HG02884 (cell line): Measurements from ENCODE around the gene FBXL17.
"Not testable (repeated sequence)": the region's sequence is repeated elsewhere in the genome, so short reads cannot be mapped to it uniquely, and the experiment has no call there.

ENCODE experiments used
- ATAC-seq: cut with Tn5 transposase; IDR thresholded peaks from one replicate; pipeline ENCODE4 v1.9.1; 2021; ENCODE audit warnings: mild to moderate bottlenecking, moderate library complexity; ENCODE audit not compliant: unreplicated experiment

FBXL17 gene

GRCh38 chr5:108381954-108382783 lies at the start of gene FBXL17:
TSS of gene FBXL17 (minus strand) at chr5:108382098.
- peak; percentile 64 for ATAC-seq

DNA sequence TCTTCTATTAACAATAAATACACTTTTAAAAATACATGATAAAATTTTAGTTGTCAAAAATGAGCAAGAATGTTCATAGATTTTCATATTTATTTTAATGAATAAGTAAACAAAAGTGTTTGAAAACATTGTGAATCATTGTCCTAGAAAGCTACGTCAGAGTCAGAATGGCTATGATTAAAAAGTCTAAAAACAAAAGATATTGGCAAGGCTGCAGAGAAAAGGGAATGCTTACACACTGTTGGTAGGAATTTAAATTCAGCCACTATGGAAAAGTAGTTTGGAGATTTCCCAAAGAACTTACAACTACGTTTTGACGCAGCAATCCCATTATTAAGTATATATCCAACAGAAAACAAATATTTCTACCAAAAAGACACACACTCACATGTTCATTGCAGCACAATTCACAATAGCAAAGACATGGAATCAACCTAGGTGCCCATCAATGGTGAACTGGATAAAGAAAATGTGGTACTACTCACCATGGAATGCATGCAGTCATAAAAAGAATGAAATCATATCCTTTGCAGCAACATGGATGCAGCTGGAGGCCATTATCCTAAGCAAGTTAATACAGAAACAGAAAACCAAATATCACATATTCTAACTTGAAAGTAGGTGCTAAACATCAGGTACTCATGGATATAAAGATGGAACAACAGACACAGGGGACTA lies 49.2 kb upstream of the FBXL17 start:
- no peak for ATAC-seq

DNA sequence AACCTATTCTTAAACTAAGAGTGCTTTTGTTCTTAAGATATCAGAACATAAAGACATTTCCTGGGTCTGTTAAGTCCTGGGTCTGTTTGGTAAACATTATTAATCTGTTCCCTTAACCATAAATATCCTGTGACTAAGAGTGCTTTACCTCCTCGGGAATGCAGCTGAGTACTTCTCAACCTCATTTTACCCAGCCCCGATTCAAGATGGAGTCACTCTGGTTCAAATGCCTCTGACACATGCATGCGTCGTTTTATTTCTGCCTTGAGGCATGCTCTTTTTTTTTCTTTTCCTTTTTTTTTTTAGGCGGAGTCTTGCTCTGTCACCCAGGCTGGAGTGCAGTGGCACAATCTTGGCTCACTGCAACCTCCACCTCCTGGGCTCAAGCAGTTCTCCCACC lies 39.8 kb upstream of the FBXL17 start:
- ATAC-seq = no peak

DNA sequence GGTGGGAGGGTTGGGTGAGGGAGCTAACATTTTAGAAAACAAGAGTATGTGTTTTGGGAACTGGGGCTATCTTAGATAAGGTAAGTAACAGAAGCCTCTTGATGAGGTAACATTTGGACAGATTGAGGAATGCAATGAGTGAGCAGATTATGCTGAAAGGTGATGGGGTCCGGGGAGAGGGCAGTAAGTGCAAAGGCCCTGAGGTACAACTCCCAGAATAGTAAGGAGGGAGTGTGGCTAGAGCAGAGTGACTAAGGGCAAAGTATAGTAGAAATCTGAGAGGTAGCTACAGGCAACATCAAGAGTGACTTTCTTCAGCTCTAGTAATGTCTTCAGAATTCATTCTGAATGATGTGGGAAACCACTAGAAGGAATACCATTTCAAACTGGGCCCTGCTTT lies 38.9 kb upstream of the FBXL17 start:
- no peak for ATAC-seq

- no peak for ATAC-seq
Observed at GRCh38 chr5:108420158-108420557, 38.3 kb upstream of the FBXL17 start.

DNA sequence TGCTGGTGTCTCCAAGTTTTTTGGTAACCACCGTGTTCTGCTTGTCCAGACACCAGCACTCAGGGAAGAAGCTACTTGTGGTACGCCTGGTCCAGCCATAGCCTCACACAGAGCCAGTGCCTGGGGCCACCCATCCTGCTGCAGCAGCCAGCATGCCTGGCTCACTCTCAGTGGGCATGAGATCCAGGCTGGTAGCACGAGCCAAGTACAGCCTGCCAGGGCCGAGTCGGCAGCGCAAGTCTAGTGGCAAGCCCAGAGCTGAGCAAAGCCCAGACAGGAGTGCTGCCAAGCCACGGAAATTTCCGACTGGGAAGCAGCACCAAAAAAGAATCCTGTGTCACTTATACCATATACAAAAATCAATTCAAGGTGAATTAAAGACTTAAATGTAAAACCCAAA lies 36.3 kb upstream of the FBXL17 start:
- no peak for ATAC-seq

GRCh38 chr5:108417166-108417670 lies 35.3 kb upstream of the FBXL17 start:
- ATAC-seq = no peak

DNA sequence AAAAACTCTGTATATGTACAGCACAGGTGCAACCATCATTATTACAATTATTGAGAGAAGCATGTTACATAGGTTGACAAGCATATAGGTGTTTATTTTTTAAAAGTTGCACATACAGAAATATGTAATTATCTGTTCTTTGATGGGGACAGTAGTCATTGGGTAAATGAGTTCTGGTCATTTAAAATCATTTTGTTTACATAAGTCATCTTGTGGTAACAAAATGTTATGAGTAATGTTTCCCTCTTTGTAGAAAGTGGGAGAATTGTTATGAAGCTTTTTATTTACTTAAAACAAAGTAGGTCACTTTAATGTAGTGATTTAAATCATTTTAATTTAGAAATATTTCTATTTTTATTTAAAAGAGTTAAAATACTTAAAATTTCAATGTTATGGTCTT lies 33.8 kb upstream of the FBXL17 start:
- no peak for ATAC-seq

DNA sequence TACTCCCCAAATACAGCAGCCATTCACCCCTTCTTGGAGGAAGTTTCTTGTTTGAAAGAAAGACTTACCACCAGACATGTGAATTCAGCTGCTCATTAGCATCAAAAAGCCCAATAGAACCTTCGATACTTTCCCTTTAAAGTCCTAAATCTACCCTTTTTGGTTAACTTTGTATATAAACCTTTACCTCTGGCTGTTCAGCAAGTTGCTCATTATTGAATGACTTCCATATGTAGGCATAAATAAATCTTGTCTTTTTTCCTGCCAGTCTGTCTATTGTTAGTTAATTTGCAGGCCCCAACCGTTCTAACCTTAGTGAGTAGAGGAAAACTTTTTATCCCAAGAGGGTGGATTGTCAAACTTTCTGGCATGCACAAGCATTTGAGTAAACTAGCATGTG lies 27.9 kb upstream of the FBXL17 start:
- no peak for ATAC-seq

GRCh38 chr5:108405201-108405600 lies 23.3 kb upstream of the FBXL17 start:
- not testable (repeated sequence) for ATAC-seq

DNA sequence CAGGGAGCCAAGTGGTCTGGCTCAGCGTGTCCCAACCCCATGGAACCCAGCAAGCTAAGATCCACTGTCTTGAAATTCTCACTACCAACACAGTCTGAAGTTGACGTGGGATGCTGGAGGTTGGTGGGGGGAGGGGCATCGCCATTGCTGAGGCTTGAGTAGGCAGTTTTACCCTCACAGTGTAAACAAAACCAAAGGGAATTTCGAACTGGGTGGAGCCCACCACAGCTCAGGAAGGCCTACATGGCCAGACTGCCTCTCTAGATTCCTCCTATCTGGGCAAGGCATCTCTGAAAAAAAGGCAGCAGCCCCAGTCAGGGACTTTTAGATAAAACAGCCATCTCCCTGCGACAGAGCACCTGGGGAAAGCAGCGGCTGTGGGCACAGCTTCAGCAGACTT lies 17.1 kb upstream of the FBXL17 start:
- ATAC-seq = no peak

DNA sequence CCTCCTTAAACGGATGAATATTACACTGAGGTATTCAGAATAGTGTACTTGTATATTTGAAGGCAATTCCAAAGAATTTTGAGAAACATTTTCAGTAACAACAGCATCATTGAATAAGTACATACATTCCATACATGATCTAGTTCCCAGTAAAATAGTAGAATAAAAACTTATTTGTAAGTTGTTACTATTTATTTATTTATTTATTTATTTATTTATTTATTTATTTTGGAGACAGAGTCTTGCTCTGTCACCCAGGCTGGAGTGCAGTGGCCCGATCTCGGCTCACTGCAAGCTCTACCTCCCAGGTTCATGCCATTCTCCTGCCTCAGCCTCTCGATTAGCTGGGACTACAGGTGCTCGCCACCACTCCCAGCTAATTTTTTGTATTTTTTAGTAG lies 14.9 kb upstream of the FBXL17 start:
- not testable (repeated sequence) for ATAC-seq

GRCh38 chr5:108387758-108388157 lies 5.9 kb upstream of the FBXL17 start:
- ATAC-seq = no peak

DNA sequence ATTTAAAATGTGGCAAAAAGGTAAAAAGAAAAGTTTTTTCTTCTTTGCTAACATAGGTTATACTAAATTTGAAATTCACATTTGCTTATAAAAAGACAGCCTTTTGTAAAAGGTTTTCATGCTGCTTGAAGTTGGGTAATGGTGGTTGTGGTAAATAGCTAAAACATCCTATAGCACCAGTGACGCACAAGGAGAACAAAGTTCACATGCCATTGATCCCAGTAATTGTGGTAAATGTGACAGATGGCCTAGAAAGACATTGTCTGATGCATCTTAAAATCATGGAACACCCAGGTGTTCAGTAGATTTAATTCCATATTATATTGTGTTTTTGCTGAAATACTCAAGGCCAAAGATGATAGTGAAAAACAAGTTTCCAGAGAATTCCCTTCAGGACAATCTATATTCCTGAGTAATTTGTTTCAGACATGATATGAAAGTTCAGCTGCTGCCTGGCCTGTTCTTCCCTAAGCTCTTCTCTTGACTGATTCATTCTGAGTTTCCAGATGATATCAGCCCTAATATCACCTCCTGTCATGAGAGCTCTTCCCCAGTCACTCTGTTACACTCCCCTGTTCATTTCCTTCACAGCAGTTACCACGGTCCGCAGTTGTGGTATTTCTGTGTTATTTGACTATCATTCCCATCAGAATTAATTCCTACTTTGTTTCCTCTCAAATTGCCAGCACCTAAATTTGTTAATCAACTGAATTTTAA lies 4.6 kb upstream of the FBXL17 start:
- no peak for ATAC-seq

DNA sequence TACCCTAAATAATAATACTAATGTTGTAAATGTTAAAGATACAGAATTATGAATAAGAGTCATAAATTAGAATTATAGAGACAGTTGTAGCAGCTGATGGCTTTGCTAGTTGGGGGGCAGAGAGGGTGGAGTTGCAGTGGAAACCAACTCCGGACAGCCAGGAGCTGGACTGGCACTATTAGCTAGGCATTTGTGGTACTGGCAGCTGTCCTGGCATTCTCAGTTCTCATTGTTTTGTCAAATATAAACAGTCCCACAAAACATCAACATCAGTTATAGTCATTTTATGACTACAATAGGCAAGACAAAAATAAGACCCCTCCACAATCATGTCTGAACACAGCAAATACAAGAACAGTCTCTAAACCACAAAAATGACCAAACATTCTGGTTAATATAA lies 2.8 kb upstream of the FBXL17 start:
- ATAC-seq = no peak

- no peak for ATAC-seq
Observed at GRCh38 chr5:108382784-108383330, 959 bp upstream of the FBXL17 start.

DNA sequence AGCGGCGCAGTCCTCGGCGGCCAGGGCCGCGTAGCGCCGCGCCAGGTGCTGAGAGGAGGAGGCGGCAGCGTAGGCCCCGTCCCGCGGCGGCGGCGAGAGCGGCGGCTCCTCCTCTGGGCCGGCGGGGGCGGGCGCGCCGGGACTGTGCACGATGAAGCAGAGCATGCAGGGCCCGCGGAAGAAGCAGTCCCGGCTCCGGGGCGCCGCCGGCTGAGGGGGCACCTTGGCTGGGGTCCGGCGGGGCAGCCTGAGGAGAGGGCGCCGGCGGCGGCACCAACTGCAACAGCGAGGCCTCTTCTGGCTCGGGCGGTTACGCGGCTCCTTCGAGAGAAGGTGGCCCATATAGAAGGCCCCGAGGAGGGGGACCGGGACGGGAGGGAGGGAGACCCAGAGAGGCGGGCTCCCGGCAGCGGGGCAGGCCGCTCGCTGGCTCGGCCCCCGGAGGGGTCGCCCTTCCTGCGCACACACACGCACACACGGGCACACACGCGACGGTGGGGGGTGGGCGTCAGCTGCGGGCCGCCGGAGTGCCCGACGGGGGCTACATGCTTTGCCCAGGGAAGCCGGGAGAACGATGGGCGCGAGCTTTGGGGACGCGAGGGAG lies 446 bp downstream of the FBXL17 start:
- peak; percentile 35 for ATAC-seq

DNA sequence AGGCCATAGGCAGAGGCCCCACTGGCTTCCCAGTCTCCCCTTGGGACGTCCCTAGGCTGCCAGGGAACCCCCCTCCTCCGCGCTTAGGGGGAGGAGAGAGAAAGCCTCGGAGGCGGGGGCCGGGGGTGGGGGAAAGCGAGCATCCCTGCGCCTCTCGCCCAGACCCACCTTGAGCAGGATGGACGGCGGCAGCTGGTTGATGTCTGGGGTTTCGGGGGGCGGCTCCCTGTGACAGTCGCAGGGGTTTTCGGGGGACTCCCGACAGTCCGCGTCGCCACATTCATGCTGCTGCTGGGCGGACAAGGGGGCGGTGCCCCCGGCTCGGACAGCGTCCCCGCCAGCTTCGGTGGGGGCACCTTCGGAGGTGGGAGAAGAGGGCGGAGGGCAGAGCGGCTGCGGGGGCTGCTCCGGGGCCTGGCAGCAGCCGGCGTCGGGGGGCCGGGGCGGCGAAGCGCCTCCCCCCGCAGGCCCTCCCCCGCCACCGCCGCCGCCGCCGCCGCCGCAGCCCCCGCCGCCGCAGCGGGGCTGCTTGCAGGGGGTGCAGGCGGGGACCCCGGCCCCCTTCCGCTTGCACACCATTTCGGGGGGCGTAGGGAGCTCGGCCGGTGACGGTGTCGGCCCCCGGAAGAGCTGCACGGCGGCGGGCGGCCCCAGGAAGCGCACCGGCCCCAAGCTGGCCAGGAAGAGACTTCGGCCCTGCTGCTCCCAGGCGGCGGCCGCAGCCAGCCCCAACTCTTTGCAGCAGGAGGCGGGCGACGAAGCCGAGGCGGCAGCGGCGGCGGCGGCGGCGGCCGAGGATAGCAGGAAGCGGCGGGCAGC lies 1.2 kb downstream of the FBXL17 start:
- ATAC-seq = peak; percentile 30

DNA sequence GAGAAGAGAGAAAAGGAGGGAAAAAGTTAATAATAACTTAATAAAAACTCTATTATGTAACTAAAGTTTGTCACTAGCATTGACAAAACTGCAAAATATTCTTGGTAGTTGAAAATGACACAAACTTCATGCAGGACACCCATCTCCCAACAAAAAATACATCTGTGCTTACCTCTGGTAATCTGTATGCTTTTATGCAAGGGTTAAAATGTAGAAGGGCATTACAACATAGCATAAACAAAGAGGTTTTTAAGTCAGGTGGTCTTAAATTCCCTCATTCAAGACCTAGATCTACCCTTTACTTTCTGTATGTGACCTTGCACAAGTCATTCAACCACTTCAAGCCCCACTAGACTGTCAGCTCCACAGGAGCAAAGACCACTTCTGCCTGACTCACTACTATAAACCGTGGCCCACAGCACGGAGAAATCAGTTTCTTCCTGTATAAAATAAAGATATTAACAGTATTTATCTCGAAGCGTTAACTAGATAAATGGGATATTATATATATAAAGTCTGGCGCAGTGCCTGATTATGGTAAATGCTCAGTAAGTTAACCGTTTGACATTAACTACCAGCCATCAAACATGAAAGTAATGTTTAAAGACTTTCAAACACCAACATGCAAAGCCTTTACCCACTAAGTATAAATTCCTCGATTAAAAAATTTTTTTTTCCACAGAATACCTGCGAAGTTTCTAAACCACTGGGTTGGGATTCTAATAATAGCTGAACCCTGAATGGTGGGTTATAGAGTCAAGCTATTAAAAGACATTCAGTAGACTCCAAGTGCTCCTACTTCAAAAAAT lies 2.0 kb downstream of the FBXL17 start:
- ATAC-seq = no peak
